ENCODE results near the gene RMND5B. TPM values are rescaled to one million over a fixed set of nuclear protein-coding genes. Genes with fewer than 3 reads are reported as not detected.
A peak's percentile ranks its signal among the peaks of the same experiment; 100 is the strongest.

Gene RMND5B
- total RNA-seq, 1 experiment from 2014 or later: 30.3 TPM

GRCh38 chr5:178111925-178112324 is 18.9 kb upstream of the RMND5B start:
- H3K9me3 ChIP-seq (ENCODE audit: insufficient read depth, low read depth): no peaks in the 10 kb centered on the region
- no peak overlapping the region for H2AFZ ChIP-seq
- no peaks in the 10 kb centered on the region; the same call in 1 of the 2 replicates for H3K79me2 ChIP-seq (ENCODE audit: low read depth)
- DNase-seq: peak in 1 of 2 experiments; percentile 56
- ChIA-PET CTCF (no interaction called here), POLR2A (ENCODE audit: unreplicated experiment) (no interaction called here)
- H4K20me1 ChIP-seq (ENCODE audit: insufficient read depth): no peaks in the 10 kb centered on the region
- H3K9me2 ChIP-seq (ENCODE audit: insufficient read depth): no peaks in the 10 kb centered on the region
- no peaks in the 10 kb centered on the region for H3K27me3 ChIP-seq (ENCODE audit: insufficient read depth, low read depth)
- H3F3A ChIP-seq (ENCODE audit: insufficient read depth, low read depth): peaks cover 46% of the 10 kb centered on the region
- H3K4me2 ChIP-seq: peak overlapping the region; percentile 33; the same call in 1 of the 2 replicates
- TF ChIP-seq EZH2 (IDR thresholded peaks at IDR 0.05; ENCODE audit: low read depth): no peak
- no peak for TF ChIP-seq CTCF (conservative IDR thresholded peaks at IDR 0.05)
- H3K27ac ChIP-seq: no peak overlapping the region
- H3K36me3 ChIP-seq (ENCODE audit: low read depth): no peaks in the 10 kb centered on the region
- H3K4me3 ChIP-seq: no peak overlapping the region
- peaks cover 55% of the 10 kb centered on the region for H3K4me1 ChIP-seq (replicated peaks; ENCODE audit: insufficient read depth)
- no TSS peak for BruUV-seq (replicated peaks)
- intact Hi-C loops (cut with micrococcal nuclease; ENCODE audit: unreplicated experiment): no loop called here

GRCh38 chr5:178112545-178112944 is 18.3 kb upstream of the RMND5B start:
- Histone ChIP-seq H3K36me3 (ENCODE audit: low read depth) (no peaks in the 10 kb centered on the region), H3K79me2 (ENCODE audit: low read depth) (no peaks in the 10 kb centered on the region; the same call in 1 of the 2 replicates), H3K4me2 (peak overlapping the region; percentile 75), H3K27me3 (ENCODE audit: insufficient read depth, low read depth) (no peaks in the 10 kb centered on the region), H3F3A (ENCODE audit: insufficient read depth, low read depth) (peaks cover 40% of the 10 kb centered on the region), H2AFZ (peak overlapping the region; percentile 81; the same call in 1 of the 2 replicates), H3K4me3 (peak overlapping the region; percentile 65; the same call in 1 of the 2 replicates), H3K27ac (no peak overlapping the region), H4K20me1 (ENCODE audit: insufficient read depth) (no peaks in the 10 kb centered on the region), H3K9me3 (ENCODE audit: insufficient read depth, low read depth) (no peaks in the 10 kb centered on the region), H3K9me2 (ENCODE audit: insufficient read depth) (no peaks in the 10 kb centered on the region), H3K4me1 (replicated peaks; ENCODE audit: insufficient read depth) (peaks cover 49% of the 10 kb centered on the region)
- ChIA-PET POLR2A (ENCODE audit: unreplicated experiment) (no interaction called here), CTCF (no interaction called here)
- TF ChIP-seq EZH2 (IDR thresholded peaks at IDR 0.05; ENCODE audit: low read depth) (no peak), CTCF (conservative IDR thresholded peaks at IDR 0.05) (no peak)
- intact Hi-C loops (cut with micrococcal nuclease; ENCODE audit: unreplicated experiment): no loop called here
- no peak for DNase-seq
- BruUV-seq (replicated peaks): no TSS peak

- Histone ChIP-seq H2AFZ (peak within 1 kb of the TSS; percentile 81), H3K4me1 (replicated peaks; ENCODE audit: insufficient read depth) (peaks cover 42% of the 10 kb centered on the region), H3K36me3 (ENCODE audit: low read depth) (no peaks in the 10 kb centered on the region), H3F3A (ENCODE audit: insufficient read depth, low read depth) (peaks cover 32% of the 10 kb centered on the region), H3K27me3 (ENCODE audit: insufficient read depth, low read depth) (no peaks in the 10 kb centered on the region), H3K9me3 (ENCODE audit: insufficient read depth, low read depth) (no peaks in the 10 kb centered on the region), H3K4me3 (peak within 1 kb of the TSS; percentile 65), H3K9me2 (ENCODE audit: insufficient read depth) (no peaks in the 10 kb centered on the region), H3K27ac (no peak within 1 kb of the TSS), H3K79me2 (ENCODE audit: low read depth) (no peaks in the 10 kb centered on the region; the same call in 1 of the 2 replicates), H3K4me2 (peak within 1 kb of the TSS; percentile 75), H4K20me1 (ENCODE audit: insufficient read depth) (no peaks in the 10 kb centered on the region)
- intact Hi-C loops (cut with micrococcal nuclease; ENCODE audit: unreplicated experiment): no loop called here
- TF ChIP-seq EZH2 (IDR thresholded peaks at IDR 0.05; ENCODE audit: low read depth): no peak
- no peak for TF ChIP-seq CTCF (conservative IDR thresholded peaks at IDR 0.05)
- ChIA-PET CTCF (no interaction called here), POLR2A (ENCODE audit: unreplicated experiment) (no interaction called here)
- peak; percentile 44 to 78 for DNase-seq
- no TSS peak for BruUV-seq (replicated peaks)
Observed at GRCh38 chr5:178113141-178113787, 17.6 kb upstream of the RMND5B start, which contains the start of gene N4BP3. Gene N4BP3 (plus strand): TSS chr5:178113532. CDS start chr5:178119584, 6,052 bp downstream.

Measured in PC-9 (cell line).